Measurements from ENCODE around the gene FAM200C.

GRCh38 chr5:160437271-160437670 is 37.4 kb upstream of the FAM200C start:
- TF ChIP-seq, protein P1, sequence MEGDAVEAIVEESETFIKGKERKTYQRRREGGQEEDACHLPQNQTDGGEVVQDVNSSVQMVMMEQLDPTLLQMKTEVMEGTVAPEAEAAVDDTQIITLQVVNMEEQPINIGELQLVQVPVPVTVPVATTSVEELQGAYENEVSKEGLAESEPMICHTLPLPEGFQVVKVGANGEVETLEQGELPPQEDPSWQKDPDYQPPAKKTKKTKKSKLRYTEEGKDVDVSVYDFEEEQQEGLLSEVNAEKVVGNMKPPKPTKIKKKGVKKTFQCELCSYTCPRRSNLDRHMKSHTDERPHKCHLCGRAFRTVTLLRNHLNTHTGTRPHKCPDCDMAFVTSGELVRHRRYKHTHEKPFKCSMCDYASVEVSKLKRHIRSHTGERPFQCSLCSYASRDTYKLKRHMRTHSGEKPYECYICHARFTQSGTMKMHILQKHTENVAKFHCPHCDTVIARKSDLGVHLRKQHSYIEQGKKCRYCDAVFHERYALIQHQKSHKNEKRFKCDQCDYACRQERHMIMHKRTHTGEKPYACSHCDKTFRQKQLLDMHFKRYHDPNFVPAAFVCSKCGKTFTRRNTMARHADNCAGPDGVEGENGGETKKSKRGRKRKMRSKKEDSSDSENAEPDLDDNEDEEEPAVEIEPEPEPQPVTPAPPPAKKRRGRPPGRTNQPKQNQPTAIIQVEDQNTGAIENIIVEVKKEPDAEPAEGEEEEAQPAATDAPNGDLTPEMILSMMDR (conservative IDR thresholded peaks at IDR 0.05 in 1 of 2, IDR thresholded peaks at IDR 0.05 in 1 of 2; ENCODE audit: extremely low read depth in 1 of 2, insufficient read depth in 1 of 2, low read depth in 1 of 2, low read length in 2 of 2): no peak
- no peak for TF ChIP-seq EZH2 (IDR thresholded peaks at IDR 0.05; ENCODE audit: borderline replicate concordance, low read length)
